ENCODE measurements around the gene GNB1. TPM values are rescaled to one million over a fixed set of nuclear protein-coding genes. Genes with fewer than 3 reads are reported as not detected.

The GNB1 gene
- total RNA-seq, 1 donor from 2014 or later, result 427 TPM

DNA sequence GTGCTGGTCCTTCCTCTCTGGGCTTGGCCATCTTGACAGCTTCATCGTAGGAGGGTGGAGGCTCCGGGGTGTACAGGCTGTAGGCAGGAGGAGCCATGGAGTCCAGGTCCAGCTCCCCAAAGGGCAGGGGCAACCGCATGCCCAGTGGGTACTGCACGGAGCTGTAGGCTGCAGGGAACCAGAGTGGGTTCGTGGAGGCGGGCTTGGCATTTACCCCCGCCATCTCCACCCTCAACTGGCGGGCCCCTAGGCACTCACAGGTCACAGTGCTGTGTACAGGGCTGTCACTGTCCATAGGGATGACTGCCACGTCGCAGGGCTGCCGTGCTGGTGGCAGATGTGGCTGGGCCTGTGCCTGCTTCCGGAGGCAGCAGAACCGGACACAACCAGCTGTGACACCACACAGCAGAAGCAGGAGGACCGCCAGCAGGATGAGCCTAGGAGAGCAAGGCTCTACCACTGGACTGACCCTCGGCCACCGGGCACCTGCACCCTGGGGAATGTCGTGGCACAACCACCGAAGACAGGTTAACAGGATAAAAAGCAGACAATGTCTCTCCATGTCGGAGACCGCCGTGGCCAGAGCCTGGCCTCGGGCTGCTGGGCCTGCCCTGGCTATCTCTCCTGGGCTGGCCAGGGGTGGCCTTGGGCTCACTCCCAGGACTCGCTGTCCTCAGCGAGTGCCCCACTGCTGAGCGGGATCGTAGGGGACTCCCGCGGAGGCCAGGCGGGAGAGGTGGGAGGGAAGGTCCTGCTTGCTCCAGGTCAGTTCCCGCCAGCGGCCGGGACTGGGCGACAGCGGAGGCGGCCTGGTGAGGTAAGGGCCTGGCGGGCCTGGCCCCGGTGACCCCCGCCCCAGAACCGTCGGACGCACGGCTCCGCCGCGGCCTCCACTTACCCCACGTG is 27.4 kb upstream of the GNB1 start:
- Mint-ChIP-seq H3K4me1 (ENCODE audit: unreplicated experiment) (no peaks in the 10 kb centered on the region), H3K9me3 (ENCODE audit: unreplicated experiment) (no peaks in the 10 kb centered on the region), H3K4me3 (ENCODE audit: unreplicated experiment) (no peak overlapping the region), H3K27me3 (ENCODE audit: unreplicated experiment) (peaks cover 2% of the 10 kb centered on the region), H3K27ac (ENCODE audit: unreplicated experiment) (no peak overlapping the region), H3K36me3 (ENCODE audit: low read depth, unreplicated experiment) (no peaks in the 10 kb centered on the region)
- TF ChIP-seq, protein P1, sequence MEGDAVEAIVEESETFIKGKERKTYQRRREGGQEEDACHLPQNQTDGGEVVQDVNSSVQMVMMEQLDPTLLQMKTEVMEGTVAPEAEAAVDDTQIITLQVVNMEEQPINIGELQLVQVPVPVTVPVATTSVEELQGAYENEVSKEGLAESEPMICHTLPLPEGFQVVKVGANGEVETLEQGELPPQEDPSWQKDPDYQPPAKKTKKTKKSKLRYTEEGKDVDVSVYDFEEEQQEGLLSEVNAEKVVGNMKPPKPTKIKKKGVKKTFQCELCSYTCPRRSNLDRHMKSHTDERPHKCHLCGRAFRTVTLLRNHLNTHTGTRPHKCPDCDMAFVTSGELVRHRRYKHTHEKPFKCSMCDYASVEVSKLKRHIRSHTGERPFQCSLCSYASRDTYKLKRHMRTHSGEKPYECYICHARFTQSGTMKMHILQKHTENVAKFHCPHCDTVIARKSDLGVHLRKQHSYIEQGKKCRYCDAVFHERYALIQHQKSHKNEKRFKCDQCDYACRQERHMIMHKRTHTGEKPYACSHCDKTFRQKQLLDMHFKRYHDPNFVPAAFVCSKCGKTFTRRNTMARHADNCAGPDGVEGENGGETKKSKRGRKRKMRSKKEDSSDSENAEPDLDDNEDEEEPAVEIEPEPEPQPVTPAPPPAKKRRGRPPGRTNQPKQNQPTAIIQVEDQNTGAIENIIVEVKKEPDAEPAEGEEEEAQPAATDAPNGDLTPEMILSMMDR (IDR thresholded peaks at IDR 0.05; ENCODE audit: unreplicated experiment), result no peak
- peak; percentile 13 for DNase-seq (ENCODE audit: low spot score)

DNA sequence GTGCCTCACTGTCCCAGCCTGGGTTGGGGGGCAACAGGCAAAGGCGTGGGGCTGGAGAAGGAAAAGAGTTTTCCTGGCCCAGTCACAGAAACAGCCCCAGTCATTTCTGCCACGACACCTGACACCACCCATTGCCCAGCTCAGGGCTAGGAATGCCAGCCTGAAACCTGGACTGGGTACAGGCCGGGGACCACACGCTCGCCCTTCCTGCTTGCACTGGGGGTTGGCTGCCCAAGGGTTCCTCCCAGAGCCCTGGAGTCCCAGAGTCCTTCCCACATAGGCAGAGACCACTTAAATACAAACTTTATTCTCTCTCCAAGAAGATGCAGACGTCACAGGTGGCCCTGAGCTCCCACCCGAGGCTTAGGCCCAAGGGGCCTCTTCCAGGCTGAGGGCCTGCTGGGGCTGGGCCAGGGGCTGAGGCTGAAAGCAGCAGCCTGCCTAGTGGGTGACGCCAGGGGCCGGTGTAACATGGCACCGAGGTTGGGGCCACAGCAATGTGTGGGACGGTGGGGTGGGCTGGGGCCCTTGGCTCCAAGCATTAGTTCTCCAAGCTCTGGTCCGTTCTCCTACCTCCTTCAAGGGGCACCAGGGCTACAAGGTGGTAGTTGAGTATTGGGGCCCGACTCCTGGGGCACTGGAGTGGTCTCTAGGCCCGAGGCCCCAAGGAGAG is 26.6 kb upstream of the GNB1 start:
- peaks cover 2% of the 10 kb centered on the region for H3K27me3 Mint-ChIP-seq (ENCODE audit: unreplicated experiment)
- H3K4me1 Mint-ChIP-seq (ENCODE audit: unreplicated experiment), result no peaks in the 10 kb centered on the region
- H3K9me3 Mint-ChIP-seq (ENCODE audit: unreplicated experiment), result no peaks in the 10 kb centered on the region
- TF ChIP-seq, protein P1 (IDR thresholded peaks at IDR 0.05; ENCODE audit: unreplicated experiment), result no peak
- no peak overlapping the region for H3K27ac Mint-ChIP-seq (ENCODE audit: unreplicated experiment)
- no peak for DNase-seq (ENCODE audit: low spot score)
- H3K36me3 Mint-ChIP-seq (ENCODE audit: low read depth, unreplicated experiment), result no peaks in the 10 kb centered on the region
- no peak overlapping the region for H3K4me3 Mint-ChIP-seq (ENCODE audit: unreplicated experiment)

DNA sequence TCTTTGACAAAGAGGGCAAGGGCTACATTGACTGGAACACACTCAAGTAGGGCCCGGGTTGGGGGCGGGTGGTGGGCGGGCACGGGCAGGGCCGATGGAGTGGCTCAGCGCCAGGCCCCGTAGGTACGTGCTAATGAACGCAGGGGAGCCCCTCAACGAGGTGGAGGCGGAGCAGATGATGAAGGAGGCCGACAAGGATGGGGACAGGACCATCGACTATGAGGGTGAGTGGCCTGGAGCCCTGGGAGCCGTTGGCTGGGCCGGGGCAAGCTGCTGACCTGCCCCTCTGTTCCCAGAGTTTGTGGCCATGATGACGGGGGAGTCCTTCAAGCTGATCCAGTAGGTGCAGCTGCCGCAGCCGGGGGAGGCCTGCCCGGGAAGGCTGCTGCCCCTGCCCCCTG is 26.0 kb upstream of the GNB1 start:
- H3K4me1 Mint-ChIP-seq (ENCODE audit: unreplicated experiment), result no peaks in the 10 kb centered on the region
- DNase-seq (ENCODE audit: low spot score), result no peak
- no peak overlapping the region for H3K4me3 Mint-ChIP-seq (ENCODE audit: unreplicated experiment)
- no peaks in the 10 kb centered on the region for H3K36me3 Mint-ChIP-seq (ENCODE audit: low read depth, unreplicated experiment)
- no peaks in the 10 kb centered on the region for H3K9me3 Mint-ChIP-seq (ENCODE audit: unreplicated experiment)
- TF ChIP-seq, protein P1 (IDR thresholded peaks at IDR 0.05; ENCODE audit: unreplicated experiment), result no peak
- peaks cover 2% of the 10 kb centered on the region for H3K27me3 Mint-ChIP-seq (ENCODE audit: unreplicated experiment)
- H3K27ac Mint-ChIP-seq (ENCODE audit: unreplicated experiment), result no peak overlapping the region

DNA sequence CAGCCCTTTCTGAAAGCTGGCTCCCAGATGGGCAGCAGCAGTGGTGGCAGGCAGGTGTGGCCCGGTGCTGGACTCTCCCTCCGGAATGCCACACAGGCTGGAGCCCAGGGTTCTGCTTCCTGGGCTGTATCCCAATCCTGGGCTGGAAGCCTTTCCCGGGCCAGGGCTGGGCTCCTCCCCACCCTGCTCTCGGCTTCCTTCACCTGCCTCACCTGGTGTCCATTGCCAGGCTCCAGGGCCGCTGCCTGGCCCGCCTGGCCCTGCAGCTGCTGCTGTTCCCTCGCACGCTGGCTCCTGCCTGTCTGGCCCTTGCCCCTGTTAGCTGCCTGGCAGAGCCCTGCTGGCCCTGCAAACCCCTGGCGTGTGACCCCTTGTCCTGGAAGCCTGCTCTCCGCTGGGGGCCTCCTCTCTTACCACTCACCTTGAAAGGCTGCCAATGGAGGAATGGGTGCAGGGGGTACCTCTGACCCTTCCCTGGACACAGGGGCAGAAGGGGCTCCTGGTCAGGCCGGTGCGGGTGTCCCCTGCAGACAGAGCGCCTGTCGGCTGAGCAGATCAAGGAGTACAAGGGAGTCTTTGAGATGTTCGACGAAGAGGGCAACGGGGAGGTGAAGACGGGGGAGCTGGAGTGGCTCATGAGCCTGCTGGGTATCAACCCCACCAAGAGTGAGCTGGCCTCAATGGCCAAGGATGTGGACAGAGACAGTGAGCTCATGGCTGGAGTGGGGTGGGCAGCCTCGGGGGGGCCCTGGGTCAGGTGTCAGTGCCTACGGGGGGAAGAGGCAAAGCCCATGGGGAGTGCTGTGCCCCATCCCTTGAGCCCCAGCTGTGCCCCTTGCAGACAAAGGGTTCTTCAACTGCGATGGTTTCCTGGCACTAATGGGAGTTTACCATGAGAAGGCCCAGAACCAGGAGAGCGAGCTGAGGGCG is 25.3 kb upstream of the GNB1 start:
- Mint-ChIP-seq H3K9me3 (ENCODE audit: unreplicated experiment) (no peaks in the 10 kb centered on the region), H3K4me1 (ENCODE audit: unreplicated experiment) (no peaks in the 10 kb centered on the region), H3K36me3 (ENCODE audit: low read depth, unreplicated experiment) (no peaks in the 10 kb centered on the region), H3K4me3 (ENCODE audit: unreplicated experiment) (no peak overlapping the region), H3K27me3 (ENCODE audit: unreplicated experiment) (peaks cover 4% of the 10 kb centered on the region), H3K27ac (ENCODE audit: unreplicated experiment) (no peak overlapping the region)
- TF ChIP-seq, protein P1 (IDR thresholded peaks at IDR 0.05; ENCODE audit: unreplicated experiment), result no peak
- no peak for DNase-seq (ENCODE audit: low spot score)

Measured in endothelial cell (in vitro differentiated cells).